ENCODE results near the gene SYTL2. TPM values are rescaled to one million over a fixed set of nuclear protein-coding genes. Genes with fewer than 3 reads are reported as not detected.

Gene SYTL2
- total and polyA plus RNA-seq, 2 experiments from 2014 or later: 3.4 to 7.2 TPM

GRCh38 chr11:85811624-85812023, 683 bp upstream of the SYTL2 start:
- H3K4me1 ChIP-seq (ENCODE audit: insufficient read depth): peaks cover 9% of the 10 kb centered on the region
- H3K27me3 Mint-ChIP-seq (ENCODE audit: insufficient read depth, low read depth, poor library complexity): peaks cover 24% of the 10 kb centered on the region
- H3K4me2 ChIP-seq: peak overlapping the region; percentile 92
- peak overlapping the region; percentile 99 for H2AFZ ChIP-seq
- peaks cover 39% of the 10 kb centered on the region for H3K27me3 ChIP-seq (ENCODE audit: insufficient read depth)
- DNase-seq (ENCODE audit: low spot score) (no peak), ATAC-seq (peak; percentile 16)
- no peak overlapping the region for H3K27ac ChIP-seq (ENCODE audit: low read depth)
- H3K9me3 Mint-ChIP-seq: no peaks in the 10 kb centered on the region
- TF ChIP-seq JUNB (IDR thresholded peaks at IDR 0.05; ENCODE audit: unreplicated experiment) (no peak), EZH2 (IDR thresholded peaks at IDR 0.05; ENCODE audit: low read depth, unreplicated experiment) (no peak), EZH2phosphoT487 (IDR thresholded peaks at IDR 0.05; ENCODE audit: unreplicated experiment) (no peak), POLR2AphosphoS5 (IDR thresholded peaks at IDR 0.05; ENCODE audit: low read depth) (no peak), CREB1 (CRISPR knock-in tag; IDR thresholded peaks at IDR 0.05; ENCODE audit: low read depth) (no peak), ZNF114 (CRISPR knock-in tag; IDR thresholded peaks at IDR 0.05) (no peak), NANOG (IDR thresholded peaks at IDR 0.05; ENCODE audit: borderline replicate concordance) (no peak), CTCF (conservative IDR thresholded peaks at IDR 0.05; ENCODE audit: low read depth in 2 of 2) (no peak), REST (IDR thresholded peaks at IDR 0.05; ENCODE audit: unreplicated experiment) (no peak), ZNF462 (CRISPR knock-in tag; IDR thresholded peaks at IDR 0.05) (no peak), ZNF331 (CRISPR knock-in tag; IDR thresholded peaks at IDR 0.05; ENCODE audit: low read depth) (no peak), STAT1 (IDR thresholded peaks at IDR 0.05; ENCODE audit: unreplicated experiment) (no peak), ETS1 (IDR thresholded peaks at IDR 0.05) (no peak)
- no peaks in the 10 kb centered on the region for H3K79me2 ChIP-seq (replicated peaks; ENCODE audit: insufficient read depth)
- H3K4me3 ChIP-seq: peak overlapping the region; percentile 87
- H3K36me3 ChIP-seq (ENCODE audit: insufficient read depth): no peaks in the 10 kb centered on the region
- H3K36me3 Mint-ChIP-seq (ENCODE audit: low read depth): no peaks in the 10 kb centered on the region
- H3K27ac Mint-ChIP-seq: no peak overlapping the region
- H3K4me3 Mint-ChIP-seq: peak overlapping the region; percentile 83
- 0 out of 2 replicates have a peak, but pooled peaks cover 4% of the 10 kb centered on the region for H3F3A ChIP-seq (replicated peaks; ENCODE audit: low read depth)
- peaks cover 12% of the 10 kb centered on the region for H3K4me1 Mint-ChIP-seq
- no peaks in the 10 kb centered on the region for H3K9me2 ChIP-seq (ENCODE audit: insufficient read depth)
- H4K20me1 ChIP-seq (replicated peaks; ENCODE audit: insufficient read depth): no peaks in the 10 kb centered on the region

Measured in GM23338 (cell line).